ENCODE measurements around the gene WDR90. TPM values are rescaled to one million over a fixed set of nuclear protein-coding genes. Genes with fewer than 3 reads are reported as not detected.
A peak's percentile ranks its signal among the peaks of the same experiment; 100 is the strongest.

The WDR90 gene
- total RNA-seq, 1 donor from 2014 or later: 34.9 TPM

- DNase-seq (ENCODE audit: extremely low spot score in 2 of 2): no peak
- peak overlapping the region; percentile 80 for H3K27ac ChIP-seq
- peaks cover 46% of the 10 kb centered on the region for H3K4me1 ChIP-seq
- intact Hi-C loops (cut with DNase I): loop anchor here (10.0 kb wide), 1 partner anchor 256 kb away; the partner anchor contains the start of gene PGAP6
- H3K27me3 ChIP-seq: no peaks in the 10 kb centered on the region
- H3K9me3 ChIP-seq: no peaks in the 10 kb centered on the region
- TF ChIP-seq CTCF (IDR thresholded peaks at IDR 0.05) (no peak), POLR2A (IDR thresholded peaks at IDR 0.05) (no peak), POLR2AphosphoS5 (IDR thresholded peaks at IDR 0.05; ENCODE audit: insufficient read depth in 1 of 2, low read depth in 1 of 2) (no peak)
- H3K36me3 ChIP-seq: no peaks in the 10 kb centered on the region
- H3K4me3 ChIP-seq: no peak overlapping the region
Observed at GRCh38 chr16:640614-641013, 8.6 kb upstream of the WDR90 start.

GRCh38 chr16:641326-642188, 7.6 kb upstream of the WDR90 start, which contains the start of gene MCRIP2:
Gene MCRIP2 (plus strand): TSS chr16:641828. CDS start chr16:641992, 164 bp downstream.
- Histone ChIP-seq H3K36me3 (no peaks in the 10 kb centered on the region), H3K27ac (peak within 1 kb of the TSS; percentile 80), H3K9me3 (no peaks in the 10 kb centered on the region), H3K27me3 (no peaks in the 10 kb centered on the region), H3K4me1 (peaks cover 53% of the 10 kb centered on the region), H3K4me3 (peak within 1 kb of the TSS; percentile 59 to 83)
- no peak for TF ChIP-seq CTCF (IDR thresholded peaks at IDR 0.05)
- peak in 1 of 2 donors; percentile 52 for TF ChIP-seq POLR2AphosphoS5 (IDR thresholded peaks at IDR 0.05; ENCODE audit: insufficient read depth in 1 of 2, low read depth in 1 of 2)
- peak in 1 of 2 donors; percentile 23 for TF ChIP-seq POLR2A (IDR thresholded peaks at IDR 0.05)
- no peak for DNase-seq (ENCODE audit: extremely low spot score in 2 of 2)
- intact Hi-C loops (cut with DNase I): loop anchor here (10.0 kb wide), 1 partner anchor 257 kb away; the partner anchor contains the start of gene PGAP6

GRCh38 chr16:642189-643049, 6.7 kb upstream of the WDR90 start:
- TF ChIP-seq POLR2A (IDR thresholded peaks at IDR 0.05) (no peak), CTCF (IDR thresholded peaks at IDR 0.05) (no peak), POLR2AphosphoS5 (IDR thresholded peaks at IDR 0.05; ENCODE audit: insufficient read depth in 1 of 2, low read depth in 1 of 2) (peak in 1 of 2 donors; percentile 24)
- H3K27me3 ChIP-seq: no peaks in the 10 kb centered on the region
- peak overlapping the region; percentile 80 for H3K27ac ChIP-seq
- no peaks in the 10 kb centered on the region for H3K9me3 ChIP-seq
- intact Hi-C loops (cut with DNase I): loop anchor here (10.0 kb wide), 1 partner anchor 258 kb away; the partner anchor contains the start of gene PGAP6
- peaks cover 56% of the 10 kb centered on the region for H3K4me1 ChIP-seq
- no peak for DNase-seq (ENCODE audit: extremely low spot score in 2 of 2)
- H3K4me3 ChIP-seq: peak overlapping the region; percentile 59 to 83
- no peaks in the 10 kb centered on the region for H3K36me3 ChIP-seq

- peaks cover 56% of the 10 kb centered on the region for H3K4me1 ChIP-seq
- DNase-seq (ENCODE audit: extremely low spot score in 2 of 2): no peak
- H3K27ac ChIP-seq: no peak overlapping the region
- no peak for TF ChIP-seq POLR2A (IDR thresholded peaks at IDR 0.05)
- TF ChIP-seq POLR2AphosphoS5 (IDR thresholded peaks at IDR 0.05; ENCODE audit: insufficient read depth in 1 of 2, low read depth in 1 of 2): no peak
- no peak for TF ChIP-seq CTCF (IDR thresholded peaks at IDR 0.05)
- H3K4me3 ChIP-seq: peak overlapping the region; percentile 59 to 83
- intact Hi-C loops (cut with DNase I): loop anchor here (10.0 kb wide), 1 partner anchor 258 kb away; the partner anchor contains the start of gene PGAP6
- no peaks in the 10 kb centered on the region for H3K36me3 ChIP-seq
- no peaks in the 10 kb centered on the region for H3K27me3 ChIP-seq
- no peaks in the 10 kb centered on the region for H3K9me3 ChIP-seq
Observed at GRCh38 chr16:643050-643368, 6.2 kb upstream of the WDR90 start.
